G401 (cell line): ENCODE results near the gene CORO1C. TPM values are rescaled to one million over a fixed set of nuclear protein-coding genes. Genes with fewer than 3 reads are reported as not detected.
"Not testable (repeated sequence)": the region's sequence is repeated elsewhere in the genome, so short reads cannot be mapped to it uniquely, and the experiment has no call there.

Experiments used
- DNase-seq: peaks from one replicate; pipeline ENCODE4 v3.0.0-alpha.2; 2015; ENCODE audit warnings: low spot score
- in situ Hi-C: cut with HindIII; loops from 2 replicates; pipeline ENCODE4 v1.10.0; 2016; ENCODE audit warnings: low sequenced_read_pairs, mixed read lengths
- total RNA-seq: library from RNA; depleted of rRNA; stranded (reverse); fragments of >200 nt; shearing (Covaris generic); gene quantifications from 2 replicates; pipeline ENCODE4 v1.2.3, GENCODE V29; 2014; rRNA removed

Gene CORO1C
- total RNA-seq = 102 and 177 TPM in 2 replicates

DNA sequence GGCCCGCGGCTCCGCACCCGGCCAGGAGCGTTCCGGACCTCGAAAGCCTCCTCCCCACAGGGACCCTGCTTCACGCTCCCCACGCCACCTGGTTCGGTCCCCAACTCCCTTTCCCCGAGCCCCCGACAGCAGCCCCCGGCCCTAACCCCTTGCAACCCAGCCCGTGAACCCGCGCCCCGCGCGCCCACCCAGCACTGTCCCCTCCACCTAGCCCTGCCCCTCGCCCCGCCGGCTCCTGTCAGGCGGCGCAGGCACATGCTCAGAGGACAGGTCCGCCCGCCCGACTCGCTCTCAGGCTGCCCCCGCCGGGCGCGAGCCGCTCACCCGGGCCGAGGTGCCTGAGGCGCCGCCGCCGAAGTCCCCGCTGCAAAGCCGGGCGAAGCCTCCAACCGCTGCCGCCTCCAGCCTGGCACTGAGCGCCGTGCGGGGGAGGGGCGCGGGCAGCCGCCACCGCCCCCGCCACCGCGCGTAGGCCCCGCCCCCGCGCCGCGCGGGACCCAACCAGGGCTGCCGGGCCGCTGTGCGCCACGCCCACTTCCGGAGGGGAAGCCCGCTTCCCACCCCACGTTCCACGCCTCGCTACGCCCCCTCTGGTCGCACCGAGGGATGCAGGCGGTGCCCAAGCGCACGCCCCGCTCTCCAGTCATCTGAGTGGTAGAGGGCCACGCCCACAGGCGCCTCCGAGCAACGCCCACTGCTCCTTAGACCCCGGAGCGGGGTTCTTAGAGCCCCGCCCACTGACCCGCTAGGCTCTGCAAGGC, at the start of gene CORO1C:
Gene CORO1C (minus strand): TSS at position 414 of the 761 bp plus-strand sequence. CDS start 30,200 bp downstream, outside the sequence.
- in situ Hi-C loops = no loop called here
- peak; percentile 88 for DNase-seq

GRCh38 chr12:108779998-108780688, 48.8 kb upstream of the CORO1C start:
- in situ Hi-C loops = no loop called here
- DNase-seq = no peak

DNA sequence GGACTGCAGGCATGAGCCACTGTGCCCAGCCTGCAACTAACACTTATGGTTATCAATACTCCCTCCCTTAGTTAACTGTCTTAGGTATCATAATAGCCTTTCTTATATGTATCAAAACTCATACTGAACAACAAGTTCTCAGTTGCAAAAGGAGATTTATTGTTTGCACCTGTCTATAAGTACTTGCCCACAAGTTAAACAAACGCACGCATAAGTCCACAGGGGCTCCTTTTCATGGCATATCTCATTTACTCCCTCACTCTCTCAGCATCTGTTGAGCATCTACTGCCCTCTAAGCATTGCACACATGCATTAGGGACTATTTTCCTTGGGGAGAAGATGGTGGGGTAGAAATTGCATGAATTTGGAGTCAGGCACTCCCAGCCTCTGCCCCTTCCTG, 46.7 kb upstream of the CORO1C start:
- DNase-seq = no peak

DNA sequence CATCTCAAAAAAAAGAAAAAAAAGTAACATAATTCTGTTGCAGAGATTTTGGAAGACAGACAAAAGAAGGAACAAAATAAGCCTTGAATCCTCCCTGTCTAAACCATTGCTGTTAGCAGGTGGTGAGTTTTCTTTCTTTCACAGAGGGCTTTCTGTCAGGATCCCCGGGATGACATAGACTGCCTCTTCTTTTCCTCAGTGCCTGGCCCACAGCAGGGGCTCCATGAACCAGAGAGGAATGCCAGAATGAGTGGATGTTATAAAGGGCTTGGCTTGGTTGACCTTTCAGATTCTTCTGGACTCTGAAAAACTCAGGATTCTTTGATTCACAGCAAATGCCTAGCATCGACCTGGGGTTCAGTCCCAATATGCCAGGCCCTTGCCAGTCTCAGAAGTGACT, 45.8 kb upstream of the CORO1C start:
- in situ Hi-C loops = no loop called here
- DNase-seq = no peak

More for the DNA sequence above, 46.7 kb upstream of the CORO1C start:
- in situ Hi-C loops = no loop called here

GRCh38 chr12:108773798-108774788, 42.8 kb upstream of the CORO1C start:
- DNase-seq = no peak
- in situ Hi-C loops = no loop called here

- in situ Hi-C loops = no loop called here
- no peak for DNase-seq
Measured at GRCh38 chr12:108772891-108773797, 41.8 kb upstream of the CORO1C start.

- in situ Hi-C loops = no loop called here
- DNase-seq = no peak
Measured at GRCh38 chr12:108772247-108772646, 40.9 kb upstream of the CORO1C start.

GRCh38 chr12:108771835-108772234, 40.5 kb upstream of the CORO1C start:
- in situ Hi-C loops = not testable (repeated sequence)

DNA sequence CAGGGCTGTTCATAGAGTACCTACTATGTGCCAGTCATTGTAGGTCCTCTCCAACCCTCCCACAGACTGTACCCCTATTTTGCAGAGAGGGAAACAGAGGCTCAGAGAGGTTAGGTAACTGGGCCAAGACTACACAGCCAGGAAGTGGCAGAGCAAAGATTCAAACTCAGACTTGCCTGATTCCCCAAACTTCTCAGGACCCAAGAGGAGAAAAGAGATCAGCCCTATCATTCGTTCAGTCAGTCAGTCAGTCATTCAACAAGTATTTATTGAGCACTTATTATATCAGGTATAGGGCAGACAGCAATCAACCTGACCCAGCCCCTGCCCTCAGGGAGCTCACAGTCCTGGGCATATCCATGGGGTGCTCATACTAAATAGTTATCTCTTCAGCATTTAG, 39.6 kb upstream of the CORO1C start:
- in situ Hi-C loops = no loop called here
- no peak for DNase-seq

More at GRCh38 chr12:108771835-108772234, 40.5 kb upstream of the CORO1C start:
- not testable (repeated sequence) for DNase-seq

GRCh38 chr12:108770269-108770829, 39.0 kb upstream of the CORO1C start:
- in situ Hi-C loops = no loop called here
- no peak for DNase-seq

GRCh38 chr12:108768591-108769500, 37.5 kb upstream of the CORO1C start:
- in situ Hi-C loops = no loop called here
- DNase-seq = no peak

- DNase-seq = no peak
- in situ Hi-C loops = no loop called here
Measured at GRCh38 chr12:108766294-108766693, 35.0 kb upstream of the CORO1C start.

DNA sequence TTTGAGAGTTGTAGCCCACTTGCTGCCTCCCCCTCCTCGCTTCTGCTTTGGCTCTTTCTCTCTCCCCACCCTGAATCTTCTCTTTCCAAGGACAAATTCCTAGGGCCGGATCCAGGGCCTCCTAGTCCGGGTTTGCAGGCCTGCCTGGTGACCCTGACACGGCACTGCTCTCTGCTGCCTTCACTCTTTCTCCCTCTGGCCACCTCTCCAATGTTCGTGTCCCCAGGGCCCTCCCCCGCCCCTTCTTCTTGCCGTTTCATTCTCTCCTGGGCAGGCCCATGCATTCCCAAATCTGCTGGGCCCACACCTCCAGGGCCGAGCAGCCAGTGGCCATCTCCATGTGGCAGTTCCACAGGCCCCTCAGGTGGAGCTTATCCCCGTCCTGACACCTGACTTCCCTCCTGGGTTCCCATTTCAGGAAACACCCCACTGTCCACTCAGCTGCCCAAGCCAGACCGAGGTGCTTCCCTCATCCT, 34.0 kb upstream of the CORO1C start:
- in situ Hi-C loops = no loop called here
- no peak for DNase-seq

GRCh38 chr12:108764540-108765288, 33.4 kb upstream of the CORO1C start:
- in situ Hi-C loops = no loop called here
- no peak for DNase-seq

DNA sequence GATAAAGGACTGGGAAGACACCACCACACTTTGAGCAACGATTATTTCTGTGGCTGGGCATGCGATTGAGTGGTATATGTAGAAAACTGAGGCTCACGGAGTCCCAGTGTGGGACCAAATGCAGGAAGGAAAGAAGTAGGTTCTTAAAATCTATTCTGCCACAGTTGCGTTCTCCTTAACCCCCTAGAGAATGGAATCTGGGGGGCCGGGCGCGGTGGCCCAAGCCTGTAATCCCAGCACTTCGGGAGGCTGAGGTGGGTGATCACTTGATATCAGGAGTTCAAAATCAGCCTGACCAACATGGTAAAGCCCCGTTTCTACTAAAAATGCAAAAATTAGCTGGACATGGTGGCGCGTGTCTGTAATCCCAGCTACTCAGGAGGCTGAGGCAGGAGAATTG, 29.9 kb upstream of the CORO1C start:
- in situ Hi-C loops = no loop called here
- no peak for DNase-seq

GRCh38 chr12:108759924-108760323, 28.6 kb upstream of the CORO1C start:
- DNase-seq = no peak
- in situ Hi-C loops = no loop called here
